Right ventricle myocardium inferior (tissue), 1 donor: ENCODE data around the gene TAPBPL. TPM values are rescaled to one million over a fixed set of nuclear protein-coding genes. Genes with fewer than 3 reads are reported as not detected.
A peak's percentile ranks its signal among the peaks of the same experiment; 100 is the strongest.
"Not testable (repeated sequence)": the region's sequence is repeated elsewhere in the genome, so short reads cannot be mapped to it uniquely, and the experiment has no call there.

ENCODE experiments used
- ATAC-seq: fragments of 200-7000 bp; cut with Tn5 transposase; one replicate; pipeline ENCODE4 v1.9.1; 2020; ENCODE audit warnings: mild to moderate bottlenecking, moderate library complexity
- DNase-seq: peaks from one replicate; pipeline ENCODE4 v3.0.0; 2021; ENCODE audit errors: missing footprints
- intact Hi-C: fragments of 100-400 bp; cut with DNase I; formaldehyde crosslinking; loops from one replicate; pipeline ENCODE4 v1.11.0; 2022
- total RNA-seq: library from RNA; stranded (reverse); fragmentation: NEBNext Ultra II Directional; extraction: Animal tissue kit (Norgen Biotek cat#: 25700); gene quantifications from one replicate; pipeline ENCODE4 v1.2.1, GENCODE V29; 2021
- donor health status: DM: no; HTN: yes; CAD: no; lungs with severe emphysema.

Gene TAPBPL
- total RNA-seq, 1 donor from 2014 or later: 15.7 TPM

GRCh38 chr12:6471989-6472360 is 20.1 kb downstream of the TAPBPL start:
- ATAC-seq (no peak), DNase-seq (no peak)
- intact Hi-C loops: loop anchor here (1.0 to 5.0 kb wide), 3 partner anchors 19 to 149 kb away; partner anchors contain the start of gene TAPBPL

GRCh38 chr12:6472491-6472890 is 20.6 kb downstream of the TAPBPL start:
- intact Hi-C loops: loop anchor here (5.0 kb wide), 1 partner anchor 135 kb away; no protein-coding TSS in a partner anchor
- DNase-seq: no peak
- no peak for ATAC-seq

GRCh38 chr12:6475233-6475975 is 23.6 kb downstream of the TAPBPL start:
- intact Hi-C loops, DNase-seq, ATAC-seq: not testable (repeated sequence)

- ATAC-seq: no peak
- no peak for DNase-seq
- intact Hi-C loops: no loop called here
Measured at GRCh38 chr12:6476489-6476888, 24.6 kb downstream of the TAPBPL start.

GRCh38 chr12:6477601-6478377 is 25.9 kb downstream of the TAPBPL start:
- DNase-seq, intact Hi-C loops: not testable (repeated sequence)
- ATAC-seq: peak; percentile 42

- no peak for ATAC-seq
- no peak for DNase-seq
- intact Hi-C loops: no loop called here
Measured at GRCh38 chr12:6478416-6478815, 26.6 kb downstream of the TAPBPL start.

GRCh38 chr12:6488240-6488639 is 36.4 kb downstream of the TAPBPL start:
- intact Hi-C loops: no loop called here
- no peak for ATAC-seq
- DNase-seq: no peak

- DNase-seq (no peak), ATAC-seq (no peak)
- intact Hi-C loops: no loop called here
Measured at GRCh38 chr12:6489449-6489848, 37.6 kb downstream of the TAPBPL start.

- intact Hi-C loops, ATAC-seq, DNase-seq: not testable (repeated sequence)
Measured at GRCh38 chr12:6490673-6491072, 38.8 kb downstream of the TAPBPL start.

GRCh38 chr12:6492838-6493496 is 41.1 kb downstream of the TAPBPL start, which contains the start of gene MRPL51:
Gene MRPL51 (minus strand): TSS chr12:6493262. CDS start chr12:6493136, 126 bp downstream.
- intact Hi-C loops: loop anchor here (1.0 kb wide), 2 partner anchors 23 to 40 kb away; partner anchors contain the start of gene VAMP1
- DNase-seq (peak; percentile 99), ATAC-seq (peak; percentile 96)

- intact Hi-C loops: loop anchor here (1.0 kb wide), 2 partner anchors 23 to 40 kb away; partner anchors contain the start of gene VAMP1
- ATAC-seq: peak; percentile 97
Measured at GRCh38 chr12:6493497-6494257, 41.8 kb downstream of the TAPBPL start, which contains the start of gene NCAPD2. Gene NCAPD2 (plus strand): TSS chr12:6494102. CDS start chr12:6495099, 997 bp downstream.

GRCh38 chr12:6494258-6494743 is 42.5 kb downstream of the TAPBPL start:
- no peak for ATAC-seq
- intact Hi-C loops: no loop called here

More at GRCh38 chr12:6493497-6494257, 41.8 kb downstream of the TAPBPL start, which contains the start of gene NCAPD2:
- peak; percentile 98 for DNase-seq

GRCh38 chr12:6494968-6495367 is 43.1 kb downstream of the TAPBPL start:
- DNase-seq (no peak), ATAC-seq (no peak)
- intact Hi-C loops: no loop called here

More at GRCh38 chr12:6494258-6494743, 42.5 kb downstream of the TAPBPL start:
- no peak for DNase-seq

- intact Hi-C loops, ATAC-seq, DNase-seq: not testable (repeated sequence)
Measured at GRCh38 chr12:6497291-6497690, 45.4 kb downstream of the TAPBPL start.

- intact Hi-C loops: no loop called here
- DNase-seq (no peak), ATAC-seq (no peak)
Measured at GRCh38 chr12:6500466-6500865, 48.6 kb downstream of the TAPBPL start.

- DNase-seq (no peak), ATAC-seq (no peak)
- intact Hi-C loops: no loop called here
Measured at GRCh38 chr12:6507102-6507998, 55.5 kb downstream of the TAPBPL start.

- no peak for ATAC-seq
- no peak for DNase-seq
- intact Hi-C loops: no loop called here
Measured at GRCh38 chr12:6508087-6508486, 56.2 kb downstream of the TAPBPL start.
